ENCODE data around the gene GLIS1. TPM values are rescaled to one million over a fixed set of nuclear protein-coding genes. Genes with fewer than 3 reads are reported as not detected.

GLIS1 gene
- total RNA-seq, 1 donor = 1.6 TPM

- DNase-seq (ENCODE audit: low read depth) = no peak
- no peak for TF ChIP-seq CTCF (IDR thresholded peaks at IDR 0.05; ENCODE audit: insufficient read depth, low read length)
- H3K4me3 ChIP-seq (ENCODE audit: low read depth, low read length) = no peak overlapping the region
Observed at GRCh38 chr1:53616511-53616910, 122.5 kb downstream of the GLIS1 start.

- no peak for TF ChIP-seq CTCF (IDR thresholded peaks at IDR 0.05; ENCODE audit: insufficient read depth, low read length)
- H3K4me3 ChIP-seq (ENCODE audit: low read depth, low read length) = no peak overlapping the region
- DNase-seq (ENCODE audit: low read depth) = no peak
Observed at GRCh38 chr1:53615101-53615500, 123.9 kb downstream of the GLIS1 start.

GRCh38 chr1:53614231-53615021 is 124.5 kb downstream of the GLIS1 start:
- no peak for DNase-seq (ENCODE audit: low read depth)
- H3K4me3 ChIP-seq (ENCODE audit: low read depth, low read length) = no peak overlapping the region
- no peak for TF ChIP-seq CTCF (IDR thresholded peaks at IDR 0.05; ENCODE audit: insufficient read depth, low read length)

GRCh38 chr1:53608676-53609075 is 130.3 kb downstream of the GLIS1 start:
- H3K4me3 ChIP-seq (ENCODE audit: low read depth, low read length) = no peak overlapping the region
- DNase-seq (ENCODE audit: low read depth) = no peak
- TF ChIP-seq CTCF (IDR thresholded peaks at IDR 0.05; ENCODE audit: insufficient read depth, low read length) = no peak

- H3K4me3 ChIP-seq (ENCODE audit: low read depth, low read length) = no peak overlapping the region
- DNase-seq (ENCODE audit: low read depth) = no peak
- no peak for TF ChIP-seq CTCF (IDR thresholded peaks at IDR 0.05; ENCODE audit: insufficient read depth, low read length)
Observed at GRCh38 chr1:53608071-53608470, 130.9 kb downstream of the GLIS1 start.

- no peak for TF ChIP-seq CTCF (IDR thresholded peaks at IDR 0.05; ENCODE audit: insufficient read depth, low read length)
- no peak overlapping the region for H3K4me3 ChIP-seq (ENCODE audit: low read depth, low read length)
- DNase-seq (ENCODE audit: low read depth) = no peak
Observed at GRCh38 chr1:53606651-53607051, 132.3 kb downstream of the GLIS1 start.

- no peak for TF ChIP-seq CTCF (IDR thresholded peaks at IDR 0.05; ENCODE audit: insufficient read depth, low read length)
- no peak overlapping the region for H3K4me3 ChIP-seq (ENCODE audit: low read depth, low read length)
- DNase-seq (ENCODE audit: low read depth) = no peak
Observed at GRCh38 chr1:53606197-53606596, 132.8 kb downstream of the GLIS1 start.
